Measurements from ENCODE around the gene ORC3.
"Not testable (repeated sequence)": the region's sequence is repeated elsewhere in the genome, so short reads cannot be mapped to it uniquely, and the experiment has no call there.

Gene ORC3

DNA sequence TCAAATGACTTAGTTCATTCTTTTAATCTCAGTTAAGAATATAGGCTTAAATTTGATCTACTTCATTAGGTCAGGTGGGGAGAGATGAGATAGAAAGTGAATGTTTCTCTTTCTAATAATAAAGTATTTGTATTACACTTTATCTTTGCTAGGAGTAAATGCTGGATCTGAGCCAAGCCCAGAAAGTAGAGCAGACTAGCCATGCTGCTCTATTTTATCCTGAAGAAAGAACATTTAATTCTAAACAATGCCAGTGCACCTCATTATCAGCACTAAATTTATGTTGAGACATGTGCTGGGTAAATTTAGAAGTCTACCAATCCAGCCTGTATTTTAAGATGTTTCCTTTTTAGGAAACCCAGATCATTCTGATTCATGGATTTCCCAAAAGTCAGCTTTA is 68.6 kb downstream of the ORC3 start:
- DNase-seq (ENCODE audit: extremely low read depth in 1 of 2, low read depth in 1 of 2), result no peak

- DNase-seq (ENCODE audit: extremely low read depth in 1 of 2, low read depth in 1 of 2), result no peak
Measured at GRCh38 chr6:87660226-87660911, 70.4 kb downstream of the ORC3 start.

GRCh38 chr6:87661016-87661415 is 71.1 kb downstream of the ORC3 start:
- no peak for DNase-seq (ENCODE audit: extremely low read depth in 1 of 2, low read depth in 1 of 2)

GRCh38 chr6:87661503-87661902 is 71.6 kb downstream of the ORC3 start:
- DNase-seq (ENCODE audit: extremely low read depth in 1 of 2, low read depth in 1 of 2), result no peak

- DNase-seq (ENCODE audit: extremely low read depth in 1 of 2, low read depth in 1 of 2), result no peak
Measured at GRCh38 chr6:87663434-87663833, 73.5 kb downstream of the ORC3 start.

DNA sequence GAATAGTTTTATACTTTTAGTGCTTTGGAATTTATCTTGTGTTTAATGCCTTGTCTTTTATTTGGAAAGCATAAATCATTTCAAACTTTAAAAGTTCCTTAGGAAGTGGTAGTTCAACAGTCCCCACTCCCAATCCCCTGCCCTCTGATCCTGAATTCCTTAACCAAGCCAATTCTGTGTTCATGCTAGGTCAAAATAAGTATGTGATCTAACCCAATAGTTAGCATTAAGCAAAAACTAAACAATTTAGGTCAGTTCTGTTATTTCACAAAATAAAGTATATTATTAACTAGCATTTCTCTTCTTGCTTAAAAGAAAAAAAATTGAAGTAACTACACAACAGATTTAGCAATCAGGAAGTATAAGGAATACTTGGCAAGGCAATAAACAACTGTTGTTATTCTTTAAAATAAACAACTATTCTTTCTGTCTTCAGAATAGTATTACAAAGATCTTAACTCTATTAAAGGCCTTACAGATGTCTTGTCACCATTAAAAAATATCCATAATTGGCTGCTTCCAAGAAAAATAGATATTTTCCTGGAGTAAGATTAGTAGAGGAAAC is 75.1 kb downstream of the ORC3 start:
- DNase-seq (ENCODE audit: extremely low read depth in 1 of 2, low read depth in 1 of 2), result no peak

GRCh38 chr6:87667032-87667431 is 77.1 kb downstream of the ORC3 start:
- DNase-seq (ENCODE audit: extremely low read depth in 1 of 2, low read depth in 1 of 2), result no peak

DNA sequence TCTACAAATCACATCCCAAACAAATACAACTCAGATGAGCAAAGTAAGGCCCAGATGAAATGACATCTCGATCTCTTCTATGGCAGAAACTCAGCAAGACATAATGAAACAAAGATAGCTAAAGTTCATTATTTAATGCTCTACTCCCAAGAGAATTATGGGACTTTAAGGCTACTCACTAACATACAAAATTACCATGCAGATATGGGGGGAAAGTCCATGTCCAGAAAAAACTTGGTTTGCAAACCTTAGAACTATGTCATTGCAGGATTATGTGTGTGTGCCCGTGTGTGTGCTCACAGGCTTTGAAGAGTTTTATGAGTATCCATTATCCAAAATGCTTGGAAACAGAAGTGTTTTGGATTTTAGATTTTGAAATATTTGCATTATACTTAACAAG is 78.1 kb downstream of the ORC3 start:
- DNase-seq (ENCODE audit: extremely low read depth in 1 of 2, low read depth in 1 of 2), result no peak

GRCh38 chr6:87669051-87669450 is 79.1 kb downstream of the ORC3 start:
- DNase-seq (ENCODE audit: extremely low read depth in 1 of 2, low read depth in 1 of 2), result no peak

DNA sequence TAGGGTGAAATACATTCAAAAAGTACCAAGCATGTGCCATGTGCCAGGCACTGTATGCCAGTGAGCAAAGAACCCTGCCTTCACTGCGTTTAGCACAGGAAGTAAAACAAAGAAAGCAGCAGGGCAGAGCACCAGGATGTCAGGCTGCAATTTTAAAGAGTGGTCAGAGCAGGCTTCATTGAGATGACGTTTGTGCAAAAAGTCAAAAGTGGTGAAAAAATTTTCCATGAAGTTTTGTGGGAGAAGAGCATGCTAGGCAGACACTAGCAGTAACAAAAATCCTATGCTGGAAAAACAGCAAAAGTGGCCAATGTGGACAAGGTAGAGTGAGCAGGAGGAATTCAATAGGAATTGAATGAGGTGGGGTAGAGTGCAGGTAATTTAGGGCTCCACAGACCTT is 80.8 kb downstream of the ORC3 start:
- DNase-seq (ENCODE audit: extremely low read depth in 1 of 2, low read depth in 1 of 2), result no peak

DNA sequence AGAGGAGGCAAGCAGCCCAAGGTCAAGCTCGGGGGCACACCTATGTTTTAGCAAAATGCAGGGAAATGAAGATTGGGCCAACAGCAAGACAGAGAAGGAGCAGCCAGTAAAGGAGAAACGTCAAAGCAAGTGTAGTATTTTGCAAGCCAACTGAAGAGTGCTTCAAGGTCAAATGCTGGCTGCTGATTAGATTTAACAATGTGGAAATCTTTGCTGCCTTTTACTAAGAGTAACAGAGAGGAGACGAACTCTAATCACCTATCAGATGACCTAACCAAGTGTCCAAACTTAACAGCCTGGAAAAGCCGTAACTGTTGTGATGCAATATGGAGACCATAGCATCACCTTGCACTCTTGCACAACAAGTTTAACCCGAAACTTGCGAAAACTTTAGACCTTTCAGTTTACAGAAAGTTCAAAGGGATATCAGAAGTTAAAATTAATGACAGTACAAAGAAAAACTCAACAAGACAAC is 81.7 kb downstream of the ORC3 start:
- DNase-seq (ENCODE audit: extremely low read depth in 1 of 2, low read depth in 1 of 2), result no peak

DNA sequence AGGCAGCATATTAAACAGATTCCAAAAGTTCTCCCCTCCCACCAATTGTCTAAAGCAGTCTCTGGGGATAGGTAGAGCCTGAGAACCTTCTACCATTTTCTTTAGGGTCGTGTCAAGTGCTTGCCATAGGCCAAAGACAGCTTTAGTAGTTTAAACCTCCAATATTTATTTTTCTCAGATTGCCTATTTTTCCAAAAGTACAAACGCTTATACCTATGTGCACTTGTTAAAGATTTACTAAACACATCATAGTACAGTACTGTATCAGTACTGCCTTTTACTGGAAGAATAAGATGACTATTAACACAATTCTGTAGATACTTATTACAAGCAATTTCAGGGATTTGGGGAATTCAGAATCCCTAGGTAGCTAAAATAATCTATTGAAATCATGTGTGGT is 82.7 kb downstream of the ORC3 start:
- DNase-seq (ENCODE audit: extremely low read depth in 1 of 2, low read depth in 1 of 2), result no peak

GRCh38 chr6:87673237-87673636 is 83.3 kb downstream of the ORC3 start:
- no peak for DNase-seq (ENCODE audit: extremely low read depth in 1 of 2, low read depth in 1 of 2)

GRCh38 chr6:87674290-87674689 is 84.4 kb downstream of the ORC3 start:
- DNase-seq (ENCODE audit: extremely low read depth in 1 of 2, low read depth in 1 of 2), result no peak

DNA sequence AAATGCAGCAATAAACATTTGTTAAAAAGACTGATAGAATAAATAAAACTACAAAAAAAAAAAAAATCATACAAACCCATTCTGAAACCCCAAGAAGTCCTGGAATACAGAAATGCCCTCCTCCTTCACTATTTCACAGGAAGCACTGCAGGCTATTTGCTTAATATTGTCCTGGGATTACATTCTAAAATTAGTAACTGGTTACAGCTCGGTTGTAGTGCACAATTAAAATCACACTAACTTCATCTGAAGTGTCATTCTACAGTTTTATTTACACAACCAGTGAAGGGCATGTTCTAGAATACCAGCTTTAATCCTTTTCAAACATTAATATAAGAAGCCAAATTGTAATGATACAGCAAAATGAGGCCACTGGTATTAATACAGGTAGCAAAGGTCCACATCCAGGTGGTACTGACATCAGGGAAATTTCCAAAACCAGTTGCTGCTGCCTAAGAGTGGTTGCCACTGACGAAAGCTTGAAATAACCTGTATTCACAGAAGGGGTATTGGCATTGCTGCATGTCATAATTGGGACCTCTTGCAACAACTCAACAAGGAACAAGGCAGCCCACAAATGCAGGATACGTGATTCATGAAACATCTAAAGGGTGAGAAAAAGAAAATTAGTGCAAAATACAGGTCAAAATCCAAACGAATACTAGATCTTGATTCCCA is 85.2 kb downstream of the ORC3 start:
- no peak for DNase-seq (ENCODE audit: extremely low read depth in 1 of 2, low read depth in 1 of 2)

- no peak for DNase-seq (ENCODE audit: extremely low read depth in 1 of 2, low read depth in 1 of 2)
Measured at GRCh38 chr6:87682310-87682709, 92.4 kb downstream of the ORC3 start.

GRCh38 chr6:87683890-87684289 is 94.0 kb downstream of the ORC3 start:
- DNase-seq (ENCODE audit: extremely low read depth in 1 of 2, low read depth in 1 of 2), result no peak

- DNase-seq (ENCODE audit: extremely low read depth in 1 of 2, low read depth in 1 of 2), result no peak
Measured at GRCh38 chr6:87684895-87685654, 95.1 kb downstream of the ORC3 start.

- not testable (repeated sequence) for DNase-seq (ENCODE audit: extremely low read depth in 1 of 2, low read depth in 1 of 2)
Measured at GRCh38 chr6:87686636-87687205, 96.8 kb downstream of the ORC3 start.

DNA sequence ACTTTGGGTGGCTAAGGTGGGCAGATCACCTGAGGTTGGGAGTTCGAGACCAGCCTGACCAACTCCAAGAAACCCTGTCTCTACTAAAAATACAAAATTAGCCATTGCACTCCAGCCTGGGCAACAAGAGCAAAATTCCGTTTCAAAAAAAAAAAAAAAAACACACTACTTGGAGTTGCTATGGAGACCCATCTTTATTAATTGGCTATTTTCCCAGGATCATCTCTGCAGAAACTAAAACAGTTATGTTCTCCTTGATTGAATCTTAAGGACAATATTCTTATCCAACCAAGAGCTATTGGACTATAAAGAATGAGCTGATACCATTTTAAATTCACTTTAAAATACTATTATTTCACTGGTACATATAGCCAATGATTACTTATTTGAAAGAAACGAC is 97.4 kb downstream of the ORC3 start:
- no peak for DNase-seq (ENCODE audit: extremely low read depth in 1 of 2, low read depth in 1 of 2)

- not testable (repeated sequence) for DNase-seq (ENCODE audit: extremely low read depth in 1 of 2, low read depth in 1 of 2)
Measured at GRCh38 chr6:87687893-87688292, 98.0 kb downstream of the ORC3 start.

Data from stimulated activated CD8-positive, alpha-beta memory T cell treated with anti-CD3 and anti-CD28 coated beads, Interleukin-7, amount 100 ng/mL, for 48 hours (primary cell).